K562 (cell line): ENCODE results near the gene EIPR1. TPM values are rescaled to one million over a fixed set of nuclear protein-coding genes. Genes with fewer than 3 reads are reported as not detected.

Experiments
- AFF4 ChIP-seq: sonication (generic); formaldehyde crosslinking; IDR thresholded peaks from 2 replicates; pipeline ENCODE4 v1.8.0; 2023; ENCODE audit warnings: mild to moderate bottlenecking, missing genetic modification reagents
- CBX8 ChIP-seq: fragments of 200-600 bp; sonication (generic); IDR thresholded peaks from 2 replicates; pipeline ENCODE4 v1.6.1; 2012; ENCODE audit warnings: borderline replicate concordance, mixed run types, low read depth, mild to moderate bottlenecking, moderate library complexity, mixed read lengths, low read length, control low read depth, inconsistent platforms; ENCODE audit not compliant: poor library complexity, severe bottlenecking; ENCODE audit errors: extremely low read depth
- E2F8 ChIP-seq: fragments of 450-650 bp; IDR thresholded peaks from 2 replicates; pipeline ENCODE4 v1.7.1; 2018; ENCODE audit warnings: mild to moderate bottlenecking, low read depth; ENCODE audit not compliant: partially characterized antibody
- FOXJ3 ChIP-seq: sonication (generic); formaldehyde crosslinking; IDR thresholded peaks from 2 replicates; pipeline ENCODE4 v1.4.0; 2020; ENCODE audit warnings: mild to moderate bottlenecking, missing genetic modification reagents
- FOXP4 ChIP-seq: sonication (generic); formaldehyde crosslinking; IDR thresholded peaks from 2 replicates; pipeline ENCODE4 v1.8.0; 2022; ENCODE audit warnings: mild to moderate bottlenecking, missing genetic modification reagents, borderline replicate concordance
- NCOA6 ChIP-seq: fragments of 450-650 bp; IDR thresholded peaks from 2 replicates; pipeline ENCODE4 v1.6.1; 2017; ENCODE audit warnings: mild to moderate bottlenecking
- POLR2AphosphoS2 ChIP-seq: IDR thresholded peaks from 2 replicates; pipeline ENCODE4 v1.6.1; 2012; ENCODE audit warnings: low read length, improper control_type of control experiment
- POLR3A ChIP-seq: IDR thresholded peaks from 2 replicates; pipeline ENCODE4 v1.6.1; 2011; ENCODE audit warnings: borderline replicate concordance, mild to moderate bottlenecking, moderate library complexity; ENCODE audit not compliant: insufficient read length, insufficient read depth; ENCODE audit errors: extremely low read depth
- SMC3 ChIP-seq: conservative IDR thresholded peaks from 2 replicates; pipeline ENCODE4 v1.6.1; 2011; ENCODE audit warnings: low read depth, low read length, improper control_type of control experiment; ENCODE audit not compliant: insufficient read depth
- SOX6 ChIP-seq: fragments of 450-650 bp; IDR thresholded peaks from 2 replicates; pipeline ENCODE4 v1.6.1; 2014; ENCODE audit warnings: mild to moderate bottlenecking
- STAT5A ChIP-seq: IDR thresholded peaks from 2 replicates; pipeline ENCODE4 v1.6.1; 2012; ENCODE audit warnings: low read length, inconsistent platforms, borderline replicate concordance
- XRCC5 ChIP-seq: fragments of 200-400 bp; formaldehyde crosslinking; IDR thresholded peaks from 2 replicates; pipeline ENCODE4 v1.6.1; 2017; ENCODE audit warnings: low read depth, mild to moderate bottlenecking, low read length
- ZNF212 ChIP-seq: fragments of 450-650 bp; formaldehyde crosslinking; IDR thresholded peaks from 2 replicates; pipeline ENCODE4 v1.4.0; 2020; ENCODE audit warnings: mild to moderate bottlenecking
- ZNF583 ChIP-seq: fragments of 250-450 bp; sonication (Bioruptor Pico); IDR thresholded peaks from 2 replicates; pipeline ENCODE4 v1.4.0; 2020
- ZNF668 ChIP-seq: fragments of 250-450 bp; sonication (Bioruptor Pico); IDR thresholded peaks from 2 replicates; pipeline ENCODE4 v1.8.0; 2022; ENCODE audit warnings: mild to moderate bottlenecking, inconsistent platforms
- ZNF764 ChIP-seq: fragments of 250-450 bp; sonication (Bioruptor Pico); IDR thresholded peaks from 2 replicates; pipeline ENCODE4 v1.4.0; 2020; ENCODE audit warnings: low read depth, mild to moderate bottlenecking, moderate library complexity
- polyA plus RNA-seq, 8 experiments: library from polyadenylated mRNA; depleted of rRNA in 4 of 8; stranded (reverse) in 5 of 8; unstranded in 3 of 8; fragments of >200 nt; fragmentation: Nextera tagmentation in 2 of 8; fragmentation: Illumina TruSeq in 1 of 8; extraction: Ambion mirVana in 2 of 8; extraction: Trizol in 1 of 8; gene quantifications; 2 replicates each; pipeline versions ENCODE4 v1.2.1 to v1.2.3, GENCODE V29; 2011 to 2014; ENCODE audit warnings: inconsistent platforms in 1 of 8, missing spikeins in 1 of 8
- total RNA-seq, 7 experiments: library from RNA; depleted of rRNA in 6 of 7; stranded (reverse); fragments of >200 nt in 6 of 7; fragmentation: Illumina TruSeq in 2 of 7; extraction: Trizol in 2 of 7; gene quantifications; 2 replicates each; pipeline versions ENCODE4 v1.2.1 to v1.2.3, GENCODE V29; 2011 to 2021; ENCODE audit warnings: low replicate concordance in 1 of 7
- TF ChIP-seq, protein P1 (sequence below): fragments of 250-450 bp; sonication (Bioruptor Pico); IDR thresholded peaks from 2 replicates; pipeline ENCODE4 v1.5.0; 2021

Gene EIPR1
- total and polyA plus RNA-seq, 9 of the 15 experiments (the other 6 are each of a cell fraction or from before 2014, with no cell fraction given) = 19.9 to 54.4 (median 35.9) TPM

- TF ChIP-seq FOXP4 (CRISPR knock-in tag) (no peak), POLR2AphosphoS2 (no peak), ZNF764 (CRISPR knock-in tag) (no peak), NCOA6 (no peak), SMC3 (peak; percentile 77), XRCC5 (peak; percentile 80), POLR3A (no peak), AFF4 (CRISPR knock-in tag) (no peak), E2F8 (no peak), ZNF212 (CRISPR knock-in tag) (no peak), SOX6 (peak; percentile 97), CBX8 (no peak), ZNF583 (no peak), STAT5A (no peak), FOXJ3 (no peak), ZNF668 (CRISPR knock-in tag) (no peak)
- TF ChIP-seq, protein P1, sequence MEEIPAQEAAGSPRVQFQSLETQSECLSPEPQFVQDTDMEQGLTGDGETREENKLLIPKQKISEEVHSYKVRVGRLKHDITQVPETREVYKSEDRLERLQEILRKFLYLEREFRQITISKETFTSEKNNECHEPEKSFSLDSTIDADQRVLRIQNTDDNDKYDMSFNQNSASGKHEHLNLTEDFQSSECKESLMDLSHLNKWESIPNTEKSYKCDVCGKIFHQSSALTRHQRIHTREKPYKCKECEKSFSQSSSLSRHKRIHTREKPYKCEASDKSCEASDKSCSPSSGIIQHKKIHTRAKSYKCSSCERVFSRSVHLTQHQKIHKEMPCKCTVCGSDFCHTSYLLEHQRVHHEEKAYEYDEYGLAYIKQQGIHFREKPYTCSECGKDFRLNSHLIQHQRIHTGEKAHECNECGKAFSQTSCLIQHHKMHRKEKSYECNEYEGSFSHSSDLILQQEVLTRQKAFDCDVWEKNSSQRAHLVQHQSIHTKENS = no peak
Observed at GRCh38 chr2:3303583-3304406, 73.8 kb downstream of the EIPR1 start (continued).
